HuH-7 (cell line): ENCODE measurements around the gene USP35.
"Not testable (repeated sequence)": the region's sequence is repeated elsewhere in the genome, so short reads cannot be mapped to it uniquely, and the experiment has no call there.

ENCODE experiments used
- DNase-seq: peaks from one replicate; pipeline ENCODE4 v3.0.0; 2011; ENCODE audit warnings: low spot score

USP35 gene

GRCh38 chr11:78217650-78218541 lies 29.2 kb downstream of the USP35 start:
- no peak for DNase-seq

- no peak for DNase-seq
Measured at GRCh38 chr11:78218707-78219492, 30.2 kb downstream of the USP35 start.

DNA sequence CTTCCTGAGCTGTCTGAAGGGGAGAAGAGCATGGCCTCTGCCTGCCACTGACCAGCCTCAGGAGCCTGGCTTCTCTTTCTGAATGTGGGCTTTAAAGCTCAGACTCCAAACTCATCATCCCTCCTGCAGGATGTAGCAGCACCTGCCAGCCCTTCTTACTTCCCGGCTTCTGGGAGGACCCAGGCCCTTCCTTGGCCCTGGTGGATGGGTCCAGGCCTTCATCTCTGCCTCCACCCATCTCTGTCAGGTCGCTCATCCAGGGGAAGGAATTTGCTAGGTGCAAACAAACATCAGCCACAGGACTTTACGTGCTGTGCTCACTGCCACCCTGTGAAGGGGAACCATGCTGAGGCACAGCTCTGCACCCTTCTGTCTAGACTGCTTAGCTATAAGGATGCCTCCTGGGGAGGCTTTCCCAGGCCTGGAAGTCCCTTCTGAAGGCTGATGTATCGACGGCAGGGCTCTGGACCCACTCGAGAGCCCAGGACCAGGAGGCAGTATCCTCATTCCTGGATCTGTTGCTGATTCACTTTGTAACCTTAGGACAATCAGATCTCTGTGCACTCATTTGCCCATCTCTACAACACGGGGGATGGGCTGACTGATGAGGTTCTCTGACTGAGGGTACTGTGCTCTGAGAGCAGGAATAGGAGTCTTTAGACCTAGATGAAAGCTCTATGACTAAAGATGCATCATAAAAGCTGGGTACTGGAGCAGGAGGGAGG lies 30.9 kb downstream of the USP35 start:
- no peak for DNase-seq

DNA sequence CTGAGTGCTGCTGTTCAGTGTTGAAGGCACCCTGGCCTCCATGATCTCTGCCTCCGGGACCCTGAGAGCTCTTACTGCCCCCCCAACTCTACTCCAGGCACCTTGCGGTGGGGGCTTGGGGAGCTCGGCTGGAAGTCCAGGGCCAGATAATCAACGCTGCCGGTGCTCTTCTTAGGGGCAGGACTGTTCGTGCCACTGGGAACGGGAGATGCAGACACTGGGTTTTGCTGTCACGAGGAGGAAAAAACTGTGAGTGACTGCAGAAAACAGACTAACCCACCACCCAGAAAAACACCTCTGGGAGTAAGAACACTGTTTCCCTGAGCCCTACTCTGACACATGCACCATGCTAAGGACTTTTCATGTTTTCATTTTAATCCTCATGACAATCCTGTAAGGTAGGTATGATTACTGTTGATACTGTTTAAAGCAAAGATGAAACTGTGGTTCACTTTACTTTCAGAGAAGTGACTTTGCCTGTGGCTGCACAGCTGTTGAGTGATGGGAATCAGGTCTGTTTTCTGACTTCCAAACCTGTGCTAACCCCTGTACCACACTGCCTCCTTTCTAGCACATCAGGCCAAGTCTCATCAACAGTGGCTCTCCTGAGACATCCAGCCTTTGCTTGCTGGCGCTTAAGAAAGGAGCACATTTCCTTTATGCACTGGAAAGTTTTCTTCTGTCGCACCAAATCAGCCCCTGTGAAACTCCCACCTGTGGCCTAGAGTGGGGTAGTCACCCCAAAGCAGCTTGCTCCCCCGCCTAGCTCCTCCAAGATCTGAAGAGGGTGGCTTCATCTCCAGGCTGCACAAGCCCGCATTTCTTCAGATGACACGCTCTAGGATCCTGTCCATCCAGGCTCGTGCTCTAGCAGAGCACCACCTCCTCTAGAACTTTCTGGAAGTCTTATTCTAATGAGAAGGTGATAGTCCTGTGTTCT lies 31.8 kb downstream of the USP35 start:
- no peak for DNase-seq

DNA sequence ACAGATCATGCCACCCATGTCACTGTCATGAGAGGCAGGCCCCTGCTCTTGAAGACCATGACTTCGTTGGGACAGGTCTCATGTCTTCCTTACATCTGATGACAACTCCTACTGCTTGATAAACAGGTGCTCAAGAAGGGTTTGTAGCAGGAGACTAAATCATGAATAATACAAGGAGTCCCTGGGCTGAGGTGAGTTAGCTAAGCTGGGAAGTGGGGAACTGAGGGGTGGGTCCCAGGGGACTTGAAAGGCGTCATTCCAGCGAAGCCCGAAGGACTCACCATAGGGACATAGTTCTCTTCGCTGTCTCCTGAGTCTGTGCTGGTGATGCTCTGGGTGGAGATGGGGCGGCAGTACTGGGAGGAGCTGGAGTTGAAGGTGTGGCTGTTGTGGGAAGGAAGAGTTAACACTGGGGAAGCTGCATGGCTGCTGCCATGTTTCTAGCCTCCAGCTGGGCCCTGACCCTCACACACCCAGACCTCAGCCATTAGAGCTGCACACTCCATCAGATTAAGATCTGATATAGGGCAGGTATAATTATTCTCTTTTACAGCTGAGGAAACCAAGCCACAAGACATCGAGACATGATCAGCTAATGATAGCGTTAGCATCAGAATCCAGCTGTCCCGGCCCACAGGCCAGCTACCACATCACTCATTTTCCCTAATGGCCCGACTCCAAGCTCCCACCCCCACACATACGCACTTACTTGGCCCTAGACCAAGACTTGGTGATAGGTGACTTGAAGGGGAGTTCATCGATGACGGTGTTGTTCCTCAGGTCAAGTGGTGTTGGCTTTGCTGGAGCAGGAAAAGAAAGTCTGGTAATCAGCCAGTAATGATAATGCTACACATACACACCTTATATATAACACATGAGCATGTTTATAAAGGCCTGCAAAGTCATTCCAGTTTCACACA lies 32.9 kb downstream of the USP35 start:
- no peak for DNase-seq

GRCh38 chr11:78222726-78223125 lies 34.0 kb downstream of the USP35 start:
- not testable (repeated sequence) for DNase-seq

- no peak for DNase-seq
Measured at GRCh38 chr11:78223320-78223954, 34.7 kb downstream of the USP35 start.

GRCh38 chr11:78224506-78224905 lies 35.8 kb downstream of the USP35 start:
- no peak for DNase-seq

GRCh38 chr11:78224906-78225420 lies 36.2 kb downstream of the USP35 start:
- DNase-seq = no peak

- no peak for DNase-seq
Measured at GRCh38 chr11:78226684-78227680, 38.3 kb downstream of the USP35 start.

GRCh38 chr11:78227921-78228320 lies 39.2 kb downstream of the USP35 start:
- DNase-seq = no peak

GRCh38 chr11:78228467-78228866 lies 39.7 kb downstream of the USP35 start:
- peak; percentile 55 for DNase-seq

- no peak for DNase-seq
Measured at GRCh38 chr11:78229106-78229505, 40.4 kb downstream of the USP35 start.

- DNase-seq = no peak
Measured at GRCh38 chr11:78230161-78230877, 41.6 kb downstream of the USP35 start.

GRCh38 chr11:78231962-78232501 lies 43.3 kb downstream of the USP35 start:
- no peak for DNase-seq

DNA sequence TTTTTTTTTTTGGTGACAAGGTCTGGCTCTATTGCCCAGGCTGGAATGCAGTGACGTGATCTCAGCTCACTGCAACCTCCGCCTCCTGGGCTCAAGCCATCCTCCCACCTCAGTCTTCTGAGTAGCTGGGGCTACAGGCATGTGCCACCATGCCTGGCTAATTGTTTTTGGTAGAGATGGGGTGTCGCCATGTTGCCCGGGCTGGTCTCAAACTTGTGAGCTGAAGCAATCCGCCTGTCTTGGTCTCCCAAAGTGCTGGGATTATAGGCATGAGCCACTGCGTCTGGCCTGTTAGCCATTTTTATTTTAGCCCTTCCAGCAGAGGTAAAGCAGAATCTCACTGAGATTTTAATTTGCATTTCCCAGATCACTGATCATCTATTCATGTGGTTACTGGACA lies 44.3 kb downstream of the USP35 start:
- DNase-seq = not testable (repeated sequence)

- no peak for DNase-seq
Measured at GRCh38 chr11:78234006-78234405, 45.3 kb downstream of the USP35 start.
